CD4-positive, alpha-beta T cell treated with Interleukin-1 beta for 1 hour (primary cell): ENCODE measurements around the gene MYOM3.

ENCODE experiments used
- DNase-seq, 2 donors: peaks; one replicate each; pipeline ENCODE4 v3.0.0-alpha.2; 2020 to 2022

The MYOM3 gene

GRCh38 chr1:24138476-24139221 is 26.7 kb upstream of the MYOM3 start:
- DNase-seq, result no peak

GRCh38 chr1:24136956-24137539 is 25.1 kb upstream of the MYOM3 start:
- DNase-seq, result no peak

GRCh38 chr1:24134376-24134775 is 22.4 kb upstream of the MYOM3 start:
- DNase-seq, result no peak

- no peak for DNase-seq
Measured at GRCh38 chr1:24133819-24134218, 21.9 kb upstream of the MYOM3 start.

GRCh38 chr1:24130385-24130784 is 18.4 kb upstream of the MYOM3 start:
- no peak for DNase-seq

GRCh38 chr1:24127801-24128363 is 15.9 kb upstream of the MYOM3 start:
- DNase-seq, result no peak

GRCh38 chr1:24127134-24127800 is 15.3 kb upstream of the MYOM3 start:
- no peak for DNase-seq

- DNase-seq, result no peak
Measured at GRCh38 chr1:24126672-24127023, 14.7 kb upstream of the MYOM3 start.

GRCh38 chr1:24126018-24126671 is 14.2 kb upstream of the MYOM3 start:
- DNase-seq, result no peak

GRCh38 chr1:24125456-24125855 is 13.5 kb upstream of the MYOM3 start:
- DNase-seq, result no peak

- no peak for DNase-seq
Measured at GRCh38 chr1:24124980-24125379, 13.0 kb upstream of the MYOM3 start.

GRCh38 chr1:24123611-24124010 is 11.7 kb upstream of the MYOM3 start:
- DNase-seq, result no peak

- DNase-seq, result no peak
Measured at GRCh38 chr1:24122776-24123175, 10.8 kb upstream of the MYOM3 start.

- no peak for DNase-seq
Measured at GRCh38 chr1:24121406-24121805, 9.5 kb upstream of the MYOM3 start.

- DNase-seq, result no peak
Measured at GRCh38 chr1:24120965-24121364, 9.0 kb upstream of the MYOM3 start.

- no peak for DNase-seq
Measured at GRCh38 chr1:24119859-24120756, 8.2 kb upstream of the MYOM3 start.

- no peak for DNase-seq
Measured at GRCh38 chr1:24119489-24119858, 7.5 kb upstream of the MYOM3 start.

- no peak for DNase-seq
Measured at GRCh38 chr1:24118410-24119242, 6.7 kb upstream of the MYOM3 start.

GRCh38 chr1:24117722-24118409 is 5.9 kb upstream of the MYOM3 start:
- DNase-seq, result no peak

GRCh38 chr1:24117132-24117531 is 5.2 kb upstream of the MYOM3 start:
- DNase-seq, result no peak

- no peak for DNase-seq
Measured at GRCh38 chr1:24114753-24115152, 2.8 kb upstream of the MYOM3 start.
